GM12873 (cell line): ENCODE results near the gene GATA3.

Experiments
- TF ChIP-seq, protein P1 (sequence below): IDR thresholded peaks from 2 replicates; pipeline ENCODE4 v1.5.1; 2012; ENCODE audit warnings: low read depth, mild to moderate bottlenecking, moderate library complexity, low read length, control low read depth; ENCODE audit not compliant: insufficient read depth; ENCODE audit errors: missing control alignments

GATA3 gene

DNA sequence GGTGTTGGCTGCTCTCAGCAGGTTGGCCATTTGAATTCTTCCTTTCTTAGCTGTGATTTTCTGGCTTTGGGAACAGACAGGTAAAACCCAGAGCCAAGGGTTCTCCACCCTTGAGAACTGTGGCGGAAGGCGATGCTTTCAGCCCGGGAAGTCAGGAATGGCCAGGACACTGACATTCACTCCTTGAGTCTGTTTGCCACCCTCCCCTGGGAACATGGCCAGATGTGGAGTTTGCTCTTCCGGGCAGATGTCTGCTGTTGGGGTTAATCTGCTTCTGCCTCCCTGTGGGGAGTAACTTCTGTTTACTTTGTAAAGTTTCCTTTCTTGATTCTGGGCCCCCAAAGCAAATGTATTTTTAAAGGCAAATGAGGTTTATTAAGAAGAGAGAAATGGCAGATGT, 17.7 kb downstream of the GATA3 start:
- TF ChIP-seq, protein P1, sequence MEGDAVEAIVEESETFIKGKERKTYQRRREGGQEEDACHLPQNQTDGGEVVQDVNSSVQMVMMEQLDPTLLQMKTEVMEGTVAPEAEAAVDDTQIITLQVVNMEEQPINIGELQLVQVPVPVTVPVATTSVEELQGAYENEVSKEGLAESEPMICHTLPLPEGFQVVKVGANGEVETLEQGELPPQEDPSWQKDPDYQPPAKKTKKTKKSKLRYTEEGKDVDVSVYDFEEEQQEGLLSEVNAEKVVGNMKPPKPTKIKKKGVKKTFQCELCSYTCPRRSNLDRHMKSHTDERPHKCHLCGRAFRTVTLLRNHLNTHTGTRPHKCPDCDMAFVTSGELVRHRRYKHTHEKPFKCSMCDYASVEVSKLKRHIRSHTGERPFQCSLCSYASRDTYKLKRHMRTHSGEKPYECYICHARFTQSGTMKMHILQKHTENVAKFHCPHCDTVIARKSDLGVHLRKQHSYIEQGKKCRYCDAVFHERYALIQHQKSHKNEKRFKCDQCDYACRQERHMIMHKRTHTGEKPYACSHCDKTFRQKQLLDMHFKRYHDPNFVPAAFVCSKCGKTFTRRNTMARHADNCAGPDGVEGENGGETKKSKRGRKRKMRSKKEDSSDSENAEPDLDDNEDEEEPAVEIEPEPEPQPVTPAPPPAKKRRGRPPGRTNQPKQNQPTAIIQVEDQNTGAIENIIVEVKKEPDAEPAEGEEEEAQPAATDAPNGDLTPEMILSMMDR: no peak

DNA sequence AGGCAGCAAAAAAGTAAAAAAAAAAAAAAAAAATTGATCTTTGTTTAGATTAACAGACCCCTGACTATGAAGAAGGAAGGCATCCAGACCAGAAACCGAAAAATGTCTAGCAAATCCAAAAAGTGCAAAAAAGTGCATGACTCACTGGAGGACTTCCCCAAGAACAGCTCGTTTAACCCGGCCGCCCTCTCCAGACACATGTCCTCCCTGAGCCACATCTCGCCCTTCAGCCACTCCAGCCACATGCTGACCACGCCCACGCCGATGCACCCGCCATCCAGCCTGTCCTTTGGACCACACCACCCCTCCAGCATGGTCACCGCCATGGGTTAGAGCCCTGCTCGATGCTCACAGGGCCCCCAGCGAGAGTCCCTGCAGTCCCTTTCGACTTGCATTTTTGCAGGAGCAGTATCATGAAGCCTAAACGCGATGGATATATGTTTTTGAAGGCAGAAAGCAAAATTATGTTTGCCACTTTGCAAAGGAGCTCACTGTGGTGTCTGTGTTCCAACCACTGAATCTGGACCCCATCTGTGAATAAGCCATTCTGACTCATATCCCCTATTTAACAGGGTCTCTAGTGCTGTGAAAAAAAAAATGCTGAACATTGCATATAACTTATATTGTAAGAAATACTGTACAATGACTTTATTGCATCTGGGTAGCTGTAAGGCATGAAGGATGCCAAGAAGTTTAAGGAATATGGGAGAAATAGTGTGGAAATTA, 19.4 kb downstream of the GATA3 start:
- TF ChIP-seq, protein P1: no peak

DNA sequence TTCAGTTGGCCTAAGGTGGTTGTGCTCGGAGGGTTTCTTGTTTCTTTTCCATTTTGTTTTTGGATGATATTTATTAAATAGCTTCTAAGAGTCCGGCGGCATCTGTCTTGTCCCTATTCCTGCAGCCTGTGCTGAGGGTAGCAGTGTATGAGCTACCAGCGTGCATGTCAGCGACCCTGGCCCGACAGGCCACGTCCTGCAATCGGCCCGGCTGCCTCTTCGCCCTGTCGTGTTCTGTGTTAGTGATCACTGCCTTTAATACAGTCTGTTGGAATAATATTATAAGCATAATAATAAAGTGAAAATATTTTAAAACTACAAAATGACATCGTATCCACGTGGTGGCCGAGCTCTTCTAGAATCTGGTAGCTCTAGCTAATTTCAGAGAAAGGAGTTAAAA, 20.4 kb downstream of the GATA3 start:
- TF ChIP-seq, protein P1: no peak

DNA sequence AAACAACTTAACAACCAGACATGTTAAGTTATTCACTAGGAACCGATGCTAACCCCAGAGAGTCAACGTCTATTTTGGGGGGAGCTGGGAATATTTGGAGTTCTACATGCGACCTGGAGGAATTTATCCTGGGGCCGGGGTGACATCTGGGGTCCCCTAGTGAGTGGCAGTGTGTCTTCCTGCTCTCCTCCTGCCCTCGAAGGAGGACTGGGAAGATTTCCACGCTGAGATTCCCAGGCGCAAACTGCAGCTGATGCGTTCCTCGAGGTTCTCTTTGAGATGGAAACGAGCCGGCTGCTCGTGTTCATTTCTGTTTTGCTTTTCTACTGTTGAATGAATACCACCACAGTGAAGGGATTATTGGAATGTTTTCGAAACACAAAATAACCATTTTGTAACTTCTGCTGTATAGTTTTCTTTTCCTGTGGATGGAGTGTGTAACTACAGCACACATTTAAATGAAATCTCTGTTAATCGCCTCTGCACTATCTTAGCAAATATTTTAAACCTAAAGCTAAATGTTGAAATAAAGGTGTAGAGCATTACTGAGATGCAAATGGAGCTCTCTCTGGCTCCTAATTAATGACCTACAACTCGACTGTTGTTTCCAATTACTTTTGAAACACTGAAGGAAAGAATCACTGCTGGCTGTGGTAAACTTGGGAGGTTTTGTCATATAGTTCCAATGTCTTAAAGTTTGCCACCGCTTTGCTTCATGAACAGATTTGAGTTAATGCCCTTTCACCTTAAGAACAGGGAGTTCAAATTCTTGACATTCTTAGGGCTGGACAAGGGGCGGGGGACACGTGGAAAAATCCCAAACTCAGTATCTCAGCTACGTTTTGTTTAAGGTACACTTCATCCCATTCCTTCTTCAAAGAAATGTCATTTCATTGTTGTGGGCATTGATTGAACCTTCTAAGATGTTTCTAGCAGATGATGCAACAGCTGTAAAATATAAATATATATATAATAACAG, 21.1 kb downstream of the GATA3 start:
- TF ChIP-seq, protein P1: no peak

DNA sequence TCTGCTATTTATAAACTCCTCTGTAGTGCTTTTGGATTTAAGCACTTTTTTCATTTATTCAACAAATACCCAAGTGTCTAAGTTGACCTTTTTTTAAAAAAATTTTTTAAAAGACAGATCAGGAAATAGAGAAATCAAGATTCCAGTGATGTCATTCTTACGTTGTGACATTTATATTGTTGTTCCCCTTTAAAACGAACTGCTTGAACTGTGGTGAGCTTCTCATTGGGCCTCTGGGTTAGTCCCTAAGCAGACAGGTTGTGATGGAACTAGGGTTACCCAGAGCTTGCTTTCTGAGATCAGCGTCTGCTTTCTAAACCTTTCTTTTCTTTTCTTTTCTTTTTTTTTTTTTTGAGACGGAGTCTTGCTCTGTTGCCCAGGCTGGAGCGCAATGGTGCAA, 22.4 kb downstream of the GATA3 start:
- TF ChIP-seq, protein P1: no peak

DNA sequence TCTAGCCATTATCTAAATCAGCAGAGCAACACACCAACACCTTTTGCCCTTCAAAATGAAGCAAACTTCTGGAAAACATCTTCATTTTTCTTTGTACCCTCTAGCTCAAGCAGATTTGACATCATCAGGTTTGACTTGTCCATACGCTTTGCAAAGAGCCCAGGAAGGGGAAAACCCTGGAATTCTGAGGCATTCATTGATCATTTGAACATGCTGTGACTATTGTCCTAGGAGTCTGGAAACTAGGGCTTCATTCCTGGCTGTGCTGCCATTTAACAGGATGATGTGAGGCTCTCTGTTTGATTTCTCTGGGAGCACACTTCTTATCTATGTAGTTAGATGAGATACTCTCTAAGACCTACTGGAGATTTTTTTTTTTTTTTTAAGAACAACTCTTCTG, 23.5 kb downstream of the GATA3 start:
- TF ChIP-seq, protein P1: no peak

DNA sequence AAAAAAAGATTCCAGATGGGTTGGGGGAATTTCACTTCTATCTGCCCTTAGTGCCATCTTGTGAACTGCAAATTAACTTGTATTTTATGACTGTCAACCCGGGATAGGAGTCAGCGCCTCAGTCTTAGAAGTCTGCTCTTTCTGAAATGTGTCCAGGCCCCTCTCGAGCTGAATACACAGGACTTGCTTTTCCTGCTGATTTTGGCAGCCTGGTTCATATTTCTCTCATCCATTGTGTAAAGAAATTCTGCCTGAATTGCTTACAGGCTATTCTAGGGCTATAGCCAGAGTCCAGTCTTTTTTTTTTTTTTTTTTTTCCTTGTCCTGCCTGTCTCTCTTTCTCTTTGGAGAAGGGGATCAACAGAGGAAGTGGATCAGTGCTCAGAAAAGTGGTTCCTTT, 24.6 kb downstream of the GATA3 start:
- TF ChIP-seq, protein P1: no peak
